ENCODE results near the gene PAX8.

DNA sequence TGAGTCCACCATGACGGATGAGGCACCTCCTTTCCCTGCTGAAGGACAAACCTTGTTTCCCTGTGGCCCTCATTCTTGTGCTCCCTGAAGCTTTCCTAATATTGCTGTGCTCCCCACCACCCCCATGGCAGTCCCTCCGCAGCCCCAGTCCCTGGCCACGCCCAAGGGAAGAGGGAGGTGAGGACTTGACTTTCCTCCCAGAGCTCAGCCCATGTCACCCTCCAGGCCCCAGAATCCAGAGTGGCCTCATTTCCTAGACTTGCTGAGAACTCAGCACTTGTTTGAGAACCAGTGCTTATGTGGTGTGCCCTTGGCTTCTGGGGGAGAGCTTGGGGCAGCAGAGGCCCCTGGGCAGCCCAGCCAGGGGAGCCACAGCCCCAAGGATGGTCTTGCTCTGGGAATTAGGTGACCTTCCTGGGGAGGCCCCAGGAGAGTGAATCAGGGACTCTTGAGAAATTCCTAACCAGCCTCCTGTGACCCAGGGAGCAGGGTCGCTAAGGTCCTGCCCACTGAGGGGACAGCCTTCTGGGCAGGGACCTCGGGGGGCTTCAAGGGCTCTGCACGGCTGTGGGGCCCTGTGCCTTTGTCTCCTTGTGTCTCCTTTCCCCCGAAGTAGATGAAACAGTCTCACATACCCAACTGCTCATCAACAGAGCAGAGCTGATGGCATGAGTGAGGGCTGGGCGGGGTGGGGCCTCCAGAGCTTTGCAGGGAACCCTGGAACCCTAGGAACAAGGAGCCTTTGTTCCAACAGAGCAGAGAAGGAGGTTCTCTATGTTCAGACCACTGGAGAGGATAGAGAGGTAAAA lies 77.0 kb downstream of the PAX8 start:
- TF ChIP-seq, protein P1, sequence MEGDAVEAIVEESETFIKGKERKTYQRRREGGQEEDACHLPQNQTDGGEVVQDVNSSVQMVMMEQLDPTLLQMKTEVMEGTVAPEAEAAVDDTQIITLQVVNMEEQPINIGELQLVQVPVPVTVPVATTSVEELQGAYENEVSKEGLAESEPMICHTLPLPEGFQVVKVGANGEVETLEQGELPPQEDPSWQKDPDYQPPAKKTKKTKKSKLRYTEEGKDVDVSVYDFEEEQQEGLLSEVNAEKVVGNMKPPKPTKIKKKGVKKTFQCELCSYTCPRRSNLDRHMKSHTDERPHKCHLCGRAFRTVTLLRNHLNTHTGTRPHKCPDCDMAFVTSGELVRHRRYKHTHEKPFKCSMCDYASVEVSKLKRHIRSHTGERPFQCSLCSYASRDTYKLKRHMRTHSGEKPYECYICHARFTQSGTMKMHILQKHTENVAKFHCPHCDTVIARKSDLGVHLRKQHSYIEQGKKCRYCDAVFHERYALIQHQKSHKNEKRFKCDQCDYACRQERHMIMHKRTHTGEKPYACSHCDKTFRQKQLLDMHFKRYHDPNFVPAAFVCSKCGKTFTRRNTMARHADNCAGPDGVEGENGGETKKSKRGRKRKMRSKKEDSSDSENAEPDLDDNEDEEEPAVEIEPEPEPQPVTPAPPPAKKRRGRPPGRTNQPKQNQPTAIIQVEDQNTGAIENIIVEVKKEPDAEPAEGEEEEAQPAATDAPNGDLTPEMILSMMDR (conservative IDR thresholded peaks at IDR 0.05) = no peak
- TF ChIP-seq ZFX (IDR thresholded peaks at IDR 0.05) = no peak
